ENCODE measurements around the gene GORASP2. TPM values are rescaled to one million over a fixed set of nuclear protein-coding genes. Genes with fewer than 3 reads are reported as not detected.

Gene GORASP2
- total RNA-seq, 4 donors from 2014 or later = 42.7 to 50.5 (median 46.1) TPM

DNA sequence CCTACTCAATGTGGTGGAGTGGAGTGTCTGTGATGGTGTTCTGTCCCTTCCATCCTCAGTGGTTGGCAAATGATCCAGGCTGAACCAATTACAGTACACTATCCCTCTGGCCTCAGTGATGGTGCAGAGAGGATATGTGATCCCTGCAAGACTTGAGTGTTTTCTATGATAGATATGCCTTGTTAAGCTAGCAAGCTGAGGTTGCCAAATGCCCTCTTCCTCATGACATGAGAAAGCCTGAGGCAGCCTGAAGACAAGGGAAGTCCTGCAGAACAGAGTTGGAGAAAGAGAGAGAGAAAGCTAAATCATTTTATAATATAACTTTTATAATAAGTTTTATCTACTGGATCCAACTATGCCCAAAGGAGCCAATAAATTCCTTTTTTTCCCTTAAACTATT lies 41.6 kb upstream of the GORASP2 start:
- no peak for DNase-seq (ENCODE audit: low spot score)
- TF ChIP-seq, protein P1, sequence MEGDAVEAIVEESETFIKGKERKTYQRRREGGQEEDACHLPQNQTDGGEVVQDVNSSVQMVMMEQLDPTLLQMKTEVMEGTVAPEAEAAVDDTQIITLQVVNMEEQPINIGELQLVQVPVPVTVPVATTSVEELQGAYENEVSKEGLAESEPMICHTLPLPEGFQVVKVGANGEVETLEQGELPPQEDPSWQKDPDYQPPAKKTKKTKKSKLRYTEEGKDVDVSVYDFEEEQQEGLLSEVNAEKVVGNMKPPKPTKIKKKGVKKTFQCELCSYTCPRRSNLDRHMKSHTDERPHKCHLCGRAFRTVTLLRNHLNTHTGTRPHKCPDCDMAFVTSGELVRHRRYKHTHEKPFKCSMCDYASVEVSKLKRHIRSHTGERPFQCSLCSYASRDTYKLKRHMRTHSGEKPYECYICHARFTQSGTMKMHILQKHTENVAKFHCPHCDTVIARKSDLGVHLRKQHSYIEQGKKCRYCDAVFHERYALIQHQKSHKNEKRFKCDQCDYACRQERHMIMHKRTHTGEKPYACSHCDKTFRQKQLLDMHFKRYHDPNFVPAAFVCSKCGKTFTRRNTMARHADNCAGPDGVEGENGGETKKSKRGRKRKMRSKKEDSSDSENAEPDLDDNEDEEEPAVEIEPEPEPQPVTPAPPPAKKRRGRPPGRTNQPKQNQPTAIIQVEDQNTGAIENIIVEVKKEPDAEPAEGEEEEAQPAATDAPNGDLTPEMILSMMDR (IDR thresholded peaks at IDR 0.05) = no peak

GRCh38 chr2:170887896-170888295 lies 41.2 kb upstream of the GORASP2 start:
- TF ChIP-seq, protein P1 (IDR thresholded peaks at IDR 0.05) = no peak

More for the DNA sequence above, 41.6 kb upstream of the GORASP2 start:
- ATAC-seq (ENCODE audit: low FRiP score) = no peak

GRCh38 chr2:170891893-170892292 lies 37.2 kb upstream of the GORASP2 start:
- ATAC-seq (ENCODE audit: low FRiP score) = no peak
- no peak for DNase-seq (ENCODE audit: low spot score)
- TF ChIP-seq, protein P1 (IDR thresholded peaks at IDR 0.05) = no peak

More at GRCh38 chr2:170887896-170888295, 41.2 kb upstream of the GORASP2 start:
- ATAC-seq (ENCODE audit: low FRiP score) = no peak
- DNase-seq (ENCODE audit: low spot score) = no peak

DNA sequence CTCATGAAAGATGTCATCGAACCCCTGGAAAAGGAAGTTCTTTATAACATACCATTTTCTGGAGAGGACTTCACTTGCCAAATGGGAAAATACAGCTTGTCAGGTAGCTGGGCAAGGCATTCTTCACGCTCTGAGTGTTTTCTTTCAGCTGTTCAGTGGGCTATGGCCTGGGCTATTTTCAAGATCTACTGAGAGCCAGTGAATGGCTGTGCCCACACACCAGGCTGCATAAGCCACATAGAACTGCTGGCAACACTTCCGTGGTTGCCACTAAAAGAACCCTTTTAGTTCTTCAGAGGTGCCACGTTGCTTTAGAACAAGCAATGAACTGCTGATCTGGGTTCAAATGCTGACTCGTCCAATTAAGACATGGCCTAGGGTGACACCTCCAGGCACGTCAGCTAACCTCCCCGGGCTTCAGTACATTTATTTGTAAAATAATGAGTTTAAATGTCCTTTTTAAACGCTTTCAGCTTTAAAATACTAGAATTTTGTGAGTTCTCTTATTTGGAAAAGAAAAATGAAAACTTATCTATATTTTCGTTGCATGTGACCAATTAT lies 36.6 kb upstream of the GORASP2 start:
- ATAC-seq (ENCODE audit: low FRiP score) (no peak), DNase-seq (ENCODE audit: low spot score) (no peak)
- TF ChIP-seq, protein P1 (IDR thresholded peaks at IDR 0.05) = no peak

DNA sequence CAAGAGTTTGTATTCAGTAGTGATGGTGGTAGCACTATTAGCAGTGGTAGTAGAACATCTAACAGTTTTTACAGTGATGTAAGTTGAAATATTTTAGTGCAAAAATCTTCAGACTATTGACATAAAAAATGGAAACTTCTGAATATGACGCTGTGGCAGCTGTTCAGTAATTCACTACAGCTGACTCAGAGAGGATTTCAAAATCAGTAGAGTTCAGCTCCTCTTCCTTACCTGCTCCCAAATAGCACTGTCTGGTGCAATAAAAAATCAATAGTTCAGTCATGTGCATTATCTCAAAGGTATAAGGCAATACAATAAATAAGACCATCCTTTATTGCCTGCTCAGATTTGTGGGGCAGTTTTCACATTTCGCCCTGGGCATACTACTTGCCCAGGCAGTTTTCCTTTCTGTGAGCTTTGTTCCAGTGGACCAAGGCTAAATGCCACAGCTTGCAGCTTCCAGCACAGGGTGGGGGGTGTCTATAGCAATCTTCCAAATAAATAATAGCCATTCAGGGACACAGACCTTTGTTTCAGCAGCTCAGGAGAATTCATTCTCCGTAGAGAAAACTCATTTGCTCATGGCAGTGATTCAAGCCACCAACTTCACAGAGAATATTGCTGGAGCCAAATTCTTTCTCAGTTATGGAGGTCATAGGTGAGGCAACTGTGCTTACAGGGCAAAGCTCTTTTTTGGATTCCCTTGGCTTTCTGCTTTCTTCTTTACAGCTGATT lies 33.9 kb upstream of the GORASP2 start:
- DNase-seq (ENCODE audit: low spot score) (no peak), ATAC-seq (ENCODE audit: low FRiP score) (peak; percentile 80)
- TF ChIP-seq, protein P1 (IDR thresholded peaks at IDR 0.05) = no peak

DNA sequence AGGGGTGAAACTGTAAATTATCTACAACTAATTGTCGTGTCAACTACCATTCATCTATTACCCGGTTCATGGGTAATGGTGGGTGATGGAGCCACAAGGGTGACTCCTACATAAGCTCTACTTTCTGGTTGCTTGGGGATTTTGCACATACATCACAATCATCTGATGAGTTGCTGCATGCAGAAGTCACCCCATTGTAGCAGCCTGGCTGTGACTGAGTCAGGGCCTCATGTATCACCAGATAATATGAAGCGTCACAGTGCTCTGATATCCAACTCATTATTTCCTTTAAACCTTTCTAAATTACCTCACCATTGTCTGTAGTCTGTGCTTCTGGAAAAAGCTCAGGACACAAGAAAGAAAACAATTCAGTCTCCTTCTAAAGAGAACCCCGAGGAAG lies 32.4 kb upstream of the GORASP2 start:
- TF ChIP-seq, protein P1 (IDR thresholded peaks at IDR 0.05) = no peak
- no peak for ATAC-seq (ENCODE audit: low FRiP score)
- DNase-seq (ENCODE audit: low spot score) = no peak

- DNase-seq (ENCODE audit: low spot score) (no peak), ATAC-seq (ENCODE audit: low FRiP score) (no peak)
- TF ChIP-seq, protein P1 (IDR thresholded peaks at IDR 0.05) = no peak
Observed at GRCh38 chr2:170897108-170897507, 31.9 kb upstream of the GORASP2 start.

All from omental fat pad (tissue), 4 donors.